Stimulated activated CD8-positive, alpha-beta memory T cell treated with anti-CD3 and anti-CD28 coated beads, Interleukin-15, amount 100 ng/mL, for 48 hours (primary cell): ENCODE data around the gene MAB21L4.

ENCODE experiments used
- DNase-seq, 2 donors: peaks; one replicate each; pipeline ENCODE4 v3.0.0-alpha.2; 2020; ENCODE audit warnings: low read depth in 2 of 2

Gene MAB21L4

DNA sequence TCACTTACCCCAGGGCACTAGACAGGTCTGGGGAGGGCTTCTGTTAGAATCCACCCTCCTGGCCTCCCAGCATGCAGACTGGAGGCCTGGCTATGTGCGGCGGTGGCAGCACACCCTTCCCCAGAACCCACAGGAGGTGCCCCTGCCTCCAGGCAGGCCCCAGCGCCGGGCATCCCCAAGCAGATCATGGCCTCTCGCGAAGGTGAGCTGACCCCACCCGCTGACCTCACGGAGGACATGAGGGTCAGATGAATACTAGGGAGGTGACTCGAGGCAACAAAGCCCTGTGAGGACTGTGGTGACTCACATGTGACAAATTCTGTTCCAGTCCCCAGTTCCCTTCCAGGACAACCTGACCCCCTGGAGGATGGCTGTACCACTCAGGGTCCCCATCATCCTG, 1.9 kb downstream of the MAB21L4 start:
- no peak for DNase-seq

GRCh38 chr2:240893363-240893844, 2.6 kb downstream of the MAB21L4 start:
- peak in 1 of 2 donors; percentile 77 for DNase-seq

DNA sequence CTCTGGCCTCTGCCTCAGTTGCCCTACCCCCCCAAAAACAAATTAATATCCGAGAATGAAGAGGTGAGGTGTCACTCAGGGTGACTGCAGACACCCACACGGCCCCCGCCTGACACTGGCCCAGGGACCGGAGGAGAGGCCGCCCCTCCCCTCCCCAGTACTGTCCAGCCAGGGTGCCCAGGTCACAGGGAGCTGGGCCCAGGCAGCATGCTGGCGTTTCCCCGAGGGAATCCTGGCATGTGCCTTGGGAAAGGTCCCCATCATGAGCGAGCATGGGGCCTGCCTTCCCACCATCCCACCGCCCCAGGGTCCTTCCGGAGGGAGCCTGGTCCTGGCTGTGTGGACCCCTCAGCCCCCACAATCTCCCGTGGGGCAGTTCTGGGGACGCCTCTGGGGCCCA, 3.0 kb downstream of the MAB21L4 start:
- no peak for DNase-seq

DNA sequence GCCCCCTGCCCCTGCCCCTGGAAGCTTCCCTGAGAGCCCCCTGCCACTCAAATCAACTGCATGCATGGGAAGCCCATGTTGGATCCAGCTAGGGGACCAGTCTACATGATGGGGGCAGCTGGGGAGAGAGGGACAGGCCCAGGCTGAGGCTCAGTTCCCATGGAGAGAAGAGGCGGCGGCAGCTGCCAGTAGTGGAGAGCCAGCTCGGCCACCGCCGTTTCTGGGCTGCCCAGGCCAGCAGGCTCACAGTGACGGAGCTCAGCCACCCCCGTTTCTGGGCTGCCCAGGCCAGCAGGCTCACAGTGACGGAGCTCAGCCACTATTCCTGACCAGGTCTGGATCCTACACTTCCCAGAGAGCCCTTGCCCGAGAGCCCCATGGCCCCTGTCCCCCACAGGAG, 3.6 kb downstream of the MAB21L4 start:
- DNase-seq = no peak

DNA sequence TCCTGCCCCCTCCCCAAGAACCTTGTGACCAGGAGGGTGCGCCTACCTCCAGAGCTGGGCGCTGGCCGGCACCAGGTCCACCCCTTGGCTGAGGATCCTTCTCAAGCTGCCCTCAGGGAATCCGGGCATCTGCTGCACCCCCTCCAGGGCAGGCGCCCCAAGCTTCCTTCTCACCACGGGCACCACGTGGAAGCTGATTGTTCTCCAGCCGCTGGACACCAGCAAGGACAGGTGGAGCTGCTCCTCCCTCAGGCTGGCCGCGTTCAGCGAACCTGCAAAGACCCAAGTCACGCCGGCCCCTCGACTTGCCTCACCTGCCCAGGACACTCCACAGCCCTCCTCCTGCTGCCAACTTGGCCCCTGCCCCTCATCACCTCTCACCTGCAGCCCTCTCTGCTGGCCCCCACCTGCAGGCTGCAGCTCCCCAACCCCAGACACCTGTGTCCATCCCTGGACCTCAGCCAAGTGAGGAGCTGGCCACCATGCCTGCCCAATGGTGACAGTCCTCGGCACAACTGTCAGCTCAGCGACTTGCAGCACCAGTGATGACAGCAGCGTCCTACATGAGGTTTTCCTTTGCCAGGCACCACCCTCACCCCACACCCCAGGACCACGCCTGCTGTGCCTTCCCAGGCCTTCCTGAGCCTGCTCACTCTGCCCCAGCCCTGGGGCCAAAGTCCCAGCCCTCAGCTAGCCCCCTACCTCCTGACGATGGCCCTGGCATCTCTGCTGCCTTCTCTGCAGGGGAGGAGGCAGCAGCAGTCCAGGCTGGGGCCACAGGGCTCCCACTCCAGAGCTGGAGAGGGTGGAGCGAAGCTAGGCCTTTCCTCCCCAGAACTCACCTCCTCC, 4.2 kb downstream of the MAB21L4 start:
- no peak for DNase-seq

- no peak for DNase-seq
Observed at GRCh38 chr2:240890691-240891090, 5.3 kb downstream of the MAB21L4 start.

DNA sequence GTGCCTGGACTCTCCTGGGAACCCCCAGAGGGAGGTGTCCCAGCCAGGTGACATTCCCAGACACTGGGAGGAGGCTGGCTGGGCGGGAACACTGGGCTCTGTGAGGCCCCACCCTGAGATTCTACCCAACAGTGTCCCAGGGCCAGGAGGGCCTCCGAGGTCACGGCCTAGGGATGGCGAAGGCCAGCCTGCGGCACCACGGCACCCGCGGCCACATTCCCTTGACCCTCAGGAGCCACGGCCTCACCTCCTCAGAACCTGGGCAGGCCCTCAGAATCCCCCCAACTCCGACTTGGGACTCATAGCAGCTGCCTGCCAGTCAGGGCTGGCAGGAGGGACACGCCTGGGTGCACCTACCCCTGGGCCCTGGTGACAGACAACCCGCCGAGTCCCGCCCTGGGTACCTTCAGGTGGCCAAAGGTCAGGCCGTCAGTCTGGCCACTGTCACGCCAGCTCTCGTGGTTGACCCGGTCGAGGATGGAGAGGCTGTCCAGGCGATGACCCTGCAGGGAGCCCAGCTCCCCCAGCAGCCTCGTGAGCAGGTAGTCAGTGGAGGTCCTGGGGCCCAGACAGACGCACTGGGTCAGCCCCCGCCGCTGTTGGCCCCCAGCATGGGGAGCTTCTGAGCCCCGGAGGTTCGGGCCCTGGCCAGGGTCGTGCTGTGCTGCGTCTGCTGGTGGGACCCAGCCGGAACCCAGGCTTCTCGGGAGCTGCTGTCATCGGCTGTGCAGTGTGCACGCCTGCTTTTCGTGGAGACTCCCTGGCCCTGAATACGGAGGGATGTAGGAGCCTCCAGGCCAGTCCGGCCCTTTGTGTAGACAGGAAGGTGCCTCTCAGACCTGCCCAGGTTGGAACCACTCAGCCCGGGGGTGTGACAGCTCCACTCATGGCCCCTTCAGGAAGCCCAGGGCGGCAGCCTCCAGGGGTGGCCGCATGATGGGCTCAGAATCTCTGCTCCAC, 6.1 kb downstream of the MAB21L4 start:
- DNase-seq = no peak

DNA sequence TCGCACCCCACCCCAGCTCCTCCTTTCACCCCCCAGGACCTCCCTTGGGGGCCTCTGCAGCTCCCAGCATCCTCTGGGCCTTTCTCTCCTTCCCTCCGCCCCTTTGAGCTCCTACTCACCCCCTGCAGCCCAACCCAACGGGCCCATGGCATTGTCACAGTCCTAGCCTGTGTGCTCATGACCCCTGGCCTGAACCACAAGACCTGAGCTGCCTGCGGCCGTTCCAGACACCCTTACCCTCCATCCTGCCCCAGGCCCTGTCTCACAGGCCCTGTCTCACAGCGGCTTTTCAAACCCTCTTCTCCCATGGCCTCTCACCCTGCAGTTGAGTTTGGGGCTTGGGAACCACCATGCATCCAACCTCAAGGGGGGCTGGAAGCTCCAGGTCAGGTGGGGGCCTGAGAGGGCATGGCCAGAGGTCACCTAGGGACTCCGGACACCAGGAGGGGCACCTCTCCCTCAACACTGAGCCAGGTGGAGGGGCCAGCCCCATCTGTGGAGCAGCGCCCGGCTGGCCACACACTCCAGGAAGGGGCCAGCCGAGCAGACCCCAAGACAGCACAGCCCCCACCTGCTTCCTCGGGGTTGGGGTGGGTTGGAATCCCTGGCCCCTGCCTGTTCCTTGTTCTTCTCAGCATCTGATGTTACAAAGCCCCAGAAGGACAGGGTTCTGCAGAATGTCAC, 6.9 kb downstream of the MAB21L4 start:
- no peak for DNase-seq

DNA sequence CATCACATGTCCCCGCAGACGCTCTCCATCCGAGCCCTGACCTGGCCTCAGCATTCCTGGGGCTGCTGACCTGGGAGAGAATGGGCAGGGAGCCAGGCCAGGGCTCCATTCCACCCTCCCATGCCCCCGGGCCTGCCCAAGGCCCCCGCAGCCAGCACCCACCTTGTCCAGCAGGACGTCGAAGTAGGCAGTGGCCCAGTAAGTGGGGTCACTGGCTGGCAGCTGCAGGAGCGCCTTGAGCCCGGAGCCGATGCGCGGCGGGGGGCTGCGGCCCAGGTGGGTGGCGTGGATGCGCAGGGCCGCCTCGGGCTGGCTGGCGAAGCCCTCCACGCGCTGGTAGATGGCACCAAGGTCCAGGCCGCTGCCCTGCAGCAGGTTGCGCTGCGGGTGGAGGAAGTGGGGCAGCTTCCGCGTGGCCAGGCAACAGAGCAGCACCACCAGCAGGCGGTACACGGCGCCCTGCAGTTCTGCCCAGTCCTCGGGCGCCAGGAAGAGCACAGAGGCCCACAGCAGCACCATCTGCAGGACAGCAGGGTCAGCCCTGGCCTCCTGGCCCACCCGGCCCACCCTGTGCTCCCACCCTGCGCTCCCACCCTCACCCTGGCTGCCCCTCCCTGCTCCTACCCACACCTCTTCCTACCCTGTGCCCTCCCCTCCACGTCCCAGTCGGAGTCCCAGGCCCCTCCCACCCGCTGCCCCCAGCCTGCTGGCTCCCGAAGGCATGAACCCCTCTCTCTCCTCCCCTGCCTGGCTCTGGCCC, 7.6 kb downstream of the MAB21L4 start:
- no peak for DNase-seq

DNA sequence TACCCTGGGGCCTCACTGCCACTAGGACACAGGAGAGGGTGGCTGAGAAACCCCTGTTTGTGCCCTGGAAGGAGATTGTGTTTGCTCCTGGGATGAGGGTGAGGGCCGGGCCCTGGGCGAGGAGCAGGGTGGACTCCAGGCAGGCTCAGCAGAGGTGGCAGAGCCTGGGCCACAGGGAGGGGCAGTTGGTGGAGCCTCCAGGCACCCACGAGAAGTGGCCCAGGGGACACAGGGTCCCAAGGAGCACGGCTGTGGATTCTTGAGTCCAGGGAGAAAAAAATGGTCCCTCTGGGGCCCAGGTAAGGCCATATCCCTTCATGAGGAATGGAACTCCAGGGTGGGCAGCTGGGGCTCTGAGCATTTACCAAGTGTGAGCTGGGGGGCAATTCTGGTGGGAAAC, 8.3 kb downstream of the MAB21L4 start:
- no peak for DNase-seq

DNA sequence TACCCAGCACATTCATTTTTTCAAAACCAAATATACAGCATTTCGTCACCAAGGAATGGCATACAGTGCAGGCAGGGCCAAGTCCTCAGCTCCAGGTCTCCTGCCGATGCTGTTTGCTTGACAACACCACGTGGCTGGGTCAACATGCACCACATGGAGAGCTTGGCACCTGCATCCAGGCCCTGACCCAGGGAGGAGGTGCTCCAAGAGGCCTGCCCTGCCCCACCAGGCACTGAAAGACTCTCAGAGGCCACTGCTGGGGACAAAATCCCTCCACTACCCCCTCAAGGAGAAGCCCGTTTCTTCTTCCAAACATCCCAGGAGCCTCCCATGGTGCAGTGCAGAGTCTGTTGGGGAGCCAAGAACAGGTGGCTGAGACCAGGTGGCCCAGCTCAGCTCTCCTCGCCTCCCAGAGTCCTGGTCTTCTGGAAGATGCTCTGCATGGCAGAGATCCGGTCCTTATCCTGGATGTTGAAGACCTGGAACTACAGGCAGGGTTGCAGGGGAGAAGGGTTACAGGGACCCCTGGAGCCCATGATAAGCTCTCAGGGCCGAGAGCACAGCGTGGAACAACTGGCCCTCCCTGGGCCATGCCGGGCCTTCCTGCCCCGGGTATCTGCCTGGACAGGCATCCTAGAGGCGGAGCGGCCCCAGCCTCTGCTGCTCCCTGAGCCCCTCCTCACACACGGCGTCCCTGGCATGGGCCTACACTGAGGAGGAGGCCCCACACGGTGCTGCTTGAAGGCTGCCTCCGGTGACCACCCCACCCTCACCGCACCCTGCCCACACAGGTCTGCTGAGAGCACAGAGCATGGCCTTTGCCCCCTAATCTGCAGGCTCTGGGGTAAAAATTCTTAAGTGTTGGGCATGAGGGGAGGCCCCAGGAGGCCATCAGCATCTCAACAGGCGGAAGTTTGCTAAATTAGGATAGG, 9.0 kb downstream of the MAB21L4 start:
- no peak for DNase-seq

- no peak for DNase-seq
Observed at GRCh38 chr2:240886023-240886565, 9.9 kb downstream of the MAB21L4 start.

DNA sequence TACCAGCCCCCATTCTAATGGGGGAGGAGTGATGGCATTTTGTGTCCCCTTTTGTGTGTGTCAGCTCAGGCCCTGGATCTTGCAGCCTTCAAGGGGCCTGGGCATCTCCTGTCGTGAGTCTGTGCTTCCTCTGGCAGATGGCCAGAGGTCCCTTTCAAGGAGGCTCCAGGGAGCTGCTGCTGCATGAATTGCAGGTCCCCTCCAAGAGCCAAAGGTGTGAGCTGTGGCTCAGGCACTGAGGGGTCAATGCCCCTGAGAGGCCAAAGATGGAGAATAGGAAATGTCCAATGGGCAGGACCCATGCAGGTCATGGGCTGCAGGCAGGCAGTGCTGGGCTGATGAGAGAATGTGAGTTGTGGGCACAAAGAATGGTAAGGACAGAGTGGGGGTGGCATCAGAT, 10.4 kb downstream of the MAB21L4 start:
- DNase-seq = no peak

- no peak for DNase-seq
Observed at GRCh38 chr2:240884745-240885144, 11.2 kb downstream of the MAB21L4 start.

GRCh38 chr2:240884221-240884620, 11.7 kb downstream of the MAB21L4 start:
- DNase-seq = no peak

GRCh38 chr2:240881913-240882312, 14.0 kb downstream of the MAB21L4 start:
- no peak for DNase-seq

DNA sequence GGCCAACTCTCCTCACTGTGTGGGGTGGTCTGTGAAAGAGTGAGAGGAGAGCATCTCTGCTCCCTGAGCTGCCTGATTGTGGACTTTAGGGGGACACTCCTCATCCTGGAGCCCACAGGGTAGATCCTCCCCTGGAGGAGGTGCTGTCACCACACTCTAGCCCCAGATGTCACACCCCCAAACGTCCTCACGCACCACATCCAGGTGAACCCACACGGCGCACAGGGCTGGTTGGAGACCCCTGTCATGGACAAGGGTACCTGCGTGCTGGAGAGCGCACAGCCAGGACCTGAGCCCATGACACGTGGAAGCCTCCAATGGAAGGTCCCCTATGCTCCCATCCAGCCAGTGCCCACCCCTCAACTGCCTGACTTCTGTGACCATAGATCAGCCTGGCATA, 16.9 kb downstream of the MAB21L4 start:
- DNase-seq = no peak

GRCh38 chr2:240878341-240878936, 17.5 kb downstream of the MAB21L4 start:
- DNase-seq = no peak
